ENCODE measurements around the gene CYP2A6.
A peak's percentile ranks its signal among the peaks of the same experiment; 100 is the strongest.

CYP2A6 gene

DNA sequence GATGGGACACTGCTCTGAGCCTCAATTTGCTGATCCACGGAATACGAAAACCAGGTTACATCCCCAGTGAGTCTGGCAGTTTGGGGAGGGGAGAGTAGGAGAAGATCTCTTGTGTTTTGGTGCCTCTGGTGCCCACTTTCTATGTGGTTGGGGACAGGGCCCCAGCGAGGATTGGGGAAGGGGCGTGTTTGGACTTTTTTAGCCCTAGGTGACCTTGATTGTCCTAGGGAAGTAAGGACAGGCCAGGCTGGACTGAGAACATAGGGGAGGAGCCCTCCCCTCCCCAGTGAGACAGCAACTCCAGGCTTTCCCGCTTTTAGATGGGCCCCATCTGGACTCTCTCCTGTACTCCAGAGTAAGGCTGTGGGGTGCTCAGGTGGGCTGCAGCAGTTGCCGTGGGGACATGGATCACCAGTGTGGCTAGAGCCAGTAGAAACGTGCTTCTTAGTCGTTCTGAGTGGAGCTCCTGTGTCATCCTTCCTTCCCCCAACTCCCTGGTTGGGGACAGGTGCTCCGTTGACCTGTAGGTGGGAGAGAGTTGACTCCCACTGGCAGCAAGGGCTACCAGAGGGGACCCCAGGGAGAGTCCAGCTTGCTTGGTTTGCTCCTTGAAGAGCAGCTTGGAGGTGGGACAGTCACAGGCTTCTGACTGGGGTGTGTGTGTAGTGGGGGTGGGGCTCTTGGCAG, 46.9 kb downstream of the CYP2A6 start:
- no peak for DNase-seq (ENCODE audit: low read depth in 2 of 3, low spot score in 1 of 3)

DNA sequence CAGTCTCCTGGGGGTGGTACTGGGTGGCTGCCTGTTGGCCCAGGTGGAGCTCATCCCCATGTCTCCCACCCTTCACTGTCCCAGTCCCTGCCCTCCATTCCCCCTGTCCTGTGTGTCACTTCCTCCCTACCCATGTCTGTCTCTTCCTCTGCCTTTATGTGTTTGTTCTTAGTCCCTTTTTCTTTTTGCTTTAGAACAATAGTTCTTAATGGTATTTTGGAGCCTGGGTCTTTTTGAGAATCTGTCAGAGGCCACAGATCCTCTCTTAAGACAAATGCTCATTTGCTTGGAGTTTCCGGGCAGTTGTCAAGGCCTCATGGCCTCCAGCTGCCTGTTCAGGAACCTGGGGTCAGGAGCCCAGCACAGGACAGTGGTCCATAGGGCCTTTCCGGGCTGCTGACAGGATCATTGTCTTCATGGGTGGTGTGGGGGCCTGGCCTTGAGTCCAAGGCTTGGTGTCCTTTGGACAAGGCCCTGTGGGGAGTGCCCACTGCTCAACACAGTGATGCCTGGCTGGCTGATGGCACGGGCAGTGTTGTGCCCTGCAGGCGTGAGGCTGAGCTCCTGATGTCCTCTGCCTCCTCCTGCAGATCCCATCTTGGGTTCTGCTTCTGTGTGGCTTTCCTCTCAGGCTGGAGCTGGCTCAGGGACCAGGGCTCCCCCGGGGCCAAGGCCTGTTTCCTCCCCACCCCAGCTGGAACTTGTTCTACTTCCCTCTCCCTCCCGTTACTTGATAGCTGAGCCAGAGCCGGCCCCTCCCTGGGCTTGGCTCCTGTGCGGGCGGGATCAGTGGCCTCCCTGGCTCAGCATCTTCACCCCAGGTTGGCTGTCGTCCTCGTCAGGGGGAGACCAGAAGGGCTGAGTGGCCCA, 47.7 kb downstream of the CYP2A6 start:
- no peak for DNase-seq (ENCODE audit: low read depth in 2 of 3, low spot score in 1 of 3)

DNA sequence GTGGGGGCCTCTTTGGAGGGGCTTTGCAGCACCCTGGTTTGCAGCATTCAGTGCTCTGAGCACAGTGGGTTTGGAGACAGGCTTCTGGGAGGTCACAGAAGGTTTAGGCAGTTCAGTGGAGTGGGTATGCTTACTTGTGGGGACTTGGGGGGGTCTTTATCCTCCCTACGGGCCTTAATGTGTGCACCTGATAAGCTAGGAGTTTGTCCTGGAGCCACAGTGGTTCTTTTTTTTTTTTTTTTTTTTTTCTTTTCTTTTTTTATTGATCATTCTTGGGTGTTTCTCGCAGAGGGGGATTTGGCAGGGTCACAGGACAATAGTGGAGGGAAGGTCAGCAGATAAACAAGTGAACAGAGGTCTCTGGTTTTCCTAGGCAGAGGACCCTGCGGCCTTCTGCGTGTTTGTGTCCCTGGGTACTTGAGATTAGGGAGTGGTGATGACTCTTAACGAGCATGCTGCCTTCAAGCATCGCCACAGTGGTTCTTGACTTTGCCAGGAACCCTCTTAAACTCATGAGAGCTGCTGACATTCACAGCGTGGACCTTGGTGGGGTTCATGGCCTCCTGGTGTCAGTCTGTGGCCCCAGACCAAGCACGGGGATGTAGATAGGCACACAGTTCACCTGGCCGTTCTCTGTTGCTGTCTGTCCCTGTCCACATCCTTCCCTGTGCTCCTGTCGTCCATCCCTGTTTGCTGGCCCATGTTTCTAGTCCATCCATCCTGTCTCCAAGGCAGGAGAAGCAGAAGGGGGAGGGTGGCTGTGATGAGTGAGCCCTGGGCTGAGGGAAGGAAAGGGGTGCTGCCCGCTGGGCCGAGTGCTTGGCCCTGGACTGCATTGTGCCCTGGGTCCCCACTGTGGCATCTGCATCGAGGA, 48.6 kb downstream of the CYP2A6 start:
- no peak for DNase-seq (ENCODE audit: low read depth in 2 of 3, low spot score in 1 of 3)

DNA sequence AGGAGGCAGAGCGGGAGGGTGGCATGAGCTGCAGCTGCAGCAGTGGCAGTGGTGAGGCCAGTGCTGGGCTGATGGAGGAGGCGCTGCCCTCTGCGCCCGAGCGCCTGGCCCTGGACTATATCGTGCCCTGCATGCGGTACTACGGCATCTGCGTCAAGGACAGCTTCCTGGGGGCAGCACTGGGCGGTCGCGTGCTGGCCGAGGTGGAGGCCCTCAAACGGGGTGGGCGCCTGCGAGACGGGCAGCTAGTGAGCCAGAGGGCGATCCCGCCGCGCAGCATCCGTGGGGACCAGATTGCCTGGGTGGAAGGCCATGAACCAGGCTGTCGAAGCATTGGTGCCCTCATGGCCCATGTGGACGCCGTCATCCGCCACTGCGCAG, 49.3 kb downstream of the CYP2A6 start:
- no peak for DNase-seq (ENCODE audit: low read depth in 2 of 3, low spot score in 1 of 3)

DNA sequence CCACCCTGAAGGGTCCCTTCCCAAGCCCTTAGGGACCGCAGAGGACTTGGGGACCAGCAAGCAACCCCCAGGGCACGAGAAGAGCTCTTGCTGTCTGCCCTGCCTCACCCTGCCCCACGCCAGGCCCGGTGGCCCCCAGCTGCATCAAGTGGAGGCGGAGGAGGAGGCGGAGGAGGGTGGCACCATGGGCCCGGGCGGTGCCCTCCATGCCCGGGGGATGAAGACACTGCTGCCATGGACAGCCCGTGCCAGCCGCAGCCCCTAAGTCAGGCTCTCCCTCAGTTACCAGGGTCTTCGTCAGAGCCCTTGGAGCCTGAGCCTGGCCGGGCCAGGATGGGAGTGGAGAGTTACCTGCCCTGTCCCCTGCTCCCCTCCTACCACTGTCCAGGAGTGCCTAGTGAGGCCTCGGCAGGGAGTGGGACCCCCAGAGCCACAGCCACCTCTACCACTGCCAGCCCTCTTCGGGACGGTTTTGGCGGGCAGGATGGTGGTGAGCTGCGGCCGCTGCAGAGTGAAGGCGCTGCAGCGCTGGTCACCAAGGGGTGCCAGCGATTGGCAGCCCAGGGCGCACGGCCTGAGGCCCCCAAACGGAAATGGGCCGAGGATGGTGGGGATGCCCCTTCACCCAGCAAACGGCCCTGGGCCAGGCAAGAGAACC, 49.8 kb downstream of the CYP2A6 start:
- DNase-seq (ENCODE audit: low read depth in 2 of 3, low spot score in 1 of 3) = no peak

DNA sequence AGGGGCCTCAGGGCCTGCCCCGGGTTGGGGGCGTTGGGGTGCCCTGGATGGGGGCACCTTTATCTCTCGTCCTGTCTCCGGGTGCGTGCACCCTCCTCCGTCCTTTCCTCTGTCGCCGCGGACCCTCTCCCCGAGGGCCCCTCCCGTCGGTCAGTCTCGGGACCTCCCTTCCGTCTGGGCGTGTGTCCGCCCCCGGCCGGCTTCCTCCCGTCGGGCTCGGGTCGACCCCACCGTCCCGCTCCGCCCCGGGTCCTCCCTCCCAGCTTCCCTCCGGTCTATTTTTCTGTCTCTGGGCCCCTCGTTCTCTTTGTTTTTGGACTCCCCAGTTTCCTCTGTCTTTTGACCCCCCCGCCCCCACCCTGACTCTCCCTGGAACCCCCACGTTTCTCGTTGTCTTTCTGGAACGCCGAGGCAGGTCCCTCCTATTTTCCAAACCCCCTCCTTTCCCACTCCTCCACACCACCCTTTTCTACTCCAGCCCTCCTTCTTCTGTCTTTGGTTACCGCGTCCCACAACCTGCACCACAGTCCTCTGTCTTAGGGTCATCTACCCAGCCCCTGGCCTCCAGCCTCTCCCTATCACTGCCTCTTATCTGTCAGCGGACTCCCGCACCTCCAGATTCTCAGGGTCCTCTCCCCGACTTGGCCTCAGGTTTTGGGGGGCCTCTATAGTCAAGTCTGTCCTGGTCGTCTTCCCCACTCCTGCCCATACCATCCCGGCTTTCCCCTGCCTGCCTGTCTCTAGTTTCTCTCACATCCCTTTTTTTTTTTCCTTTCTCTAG, 50.5 kb downstream of the CYP2A6 start:
- no peak for DNase-seq (ENCODE audit: low read depth in 2 of 3, low spot score in 1 of 3)

DNA sequence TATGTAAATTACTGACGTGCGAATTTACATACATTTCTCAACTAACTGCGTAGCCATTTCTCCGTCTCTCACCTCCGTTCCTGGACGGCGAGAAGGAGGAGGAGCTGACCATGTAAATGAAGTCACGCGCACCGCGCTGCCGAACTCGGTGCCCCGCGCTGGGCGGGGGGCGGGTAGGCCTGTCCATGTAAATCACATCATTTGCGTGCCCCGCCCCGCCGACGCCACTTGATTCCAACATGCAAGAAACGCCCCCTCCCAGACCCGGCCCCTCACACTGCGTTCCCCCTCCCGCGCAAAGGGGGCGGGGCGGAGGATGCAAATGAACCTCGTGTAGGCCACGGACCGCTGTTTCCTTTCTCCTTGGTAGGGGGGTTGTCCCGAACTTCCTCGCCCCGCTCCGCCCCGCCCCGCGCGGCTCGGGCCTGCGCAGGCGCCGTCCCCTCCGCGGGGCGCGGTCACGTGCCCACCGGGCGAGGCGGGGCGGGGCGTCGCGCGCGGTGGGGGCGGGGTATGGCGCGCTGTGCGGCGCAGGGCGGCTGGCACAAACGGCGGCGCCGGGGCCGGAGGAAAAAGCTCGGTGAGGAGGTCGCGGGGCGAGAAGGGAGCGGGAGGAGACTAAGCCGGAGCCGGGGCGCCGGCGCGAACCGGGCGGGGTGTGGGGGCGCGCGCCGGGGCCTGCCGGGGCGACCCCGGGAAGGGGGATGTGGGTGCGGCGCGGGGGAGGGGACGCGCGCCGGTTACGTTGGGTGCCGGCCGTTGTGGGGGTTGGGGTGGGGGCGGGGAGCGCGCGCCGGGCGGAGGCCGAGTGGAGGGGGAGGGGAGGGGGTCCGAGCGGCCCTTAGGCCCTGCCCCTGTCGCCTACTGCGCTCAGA, 51.3 kb downstream of the CYP2A6 start, which contains the start of gene EGLN2:
TSS of gene EGLN2 (plus strand) at position 509 of the 875 bp plus-strand sequence. CDS start 1,382 bp downstream, outside the sequence.
- peak; percentile 100 for DNase-seq (ENCODE audit: low read depth in 2 of 3, low spot score in 1 of 3)

DNA sequence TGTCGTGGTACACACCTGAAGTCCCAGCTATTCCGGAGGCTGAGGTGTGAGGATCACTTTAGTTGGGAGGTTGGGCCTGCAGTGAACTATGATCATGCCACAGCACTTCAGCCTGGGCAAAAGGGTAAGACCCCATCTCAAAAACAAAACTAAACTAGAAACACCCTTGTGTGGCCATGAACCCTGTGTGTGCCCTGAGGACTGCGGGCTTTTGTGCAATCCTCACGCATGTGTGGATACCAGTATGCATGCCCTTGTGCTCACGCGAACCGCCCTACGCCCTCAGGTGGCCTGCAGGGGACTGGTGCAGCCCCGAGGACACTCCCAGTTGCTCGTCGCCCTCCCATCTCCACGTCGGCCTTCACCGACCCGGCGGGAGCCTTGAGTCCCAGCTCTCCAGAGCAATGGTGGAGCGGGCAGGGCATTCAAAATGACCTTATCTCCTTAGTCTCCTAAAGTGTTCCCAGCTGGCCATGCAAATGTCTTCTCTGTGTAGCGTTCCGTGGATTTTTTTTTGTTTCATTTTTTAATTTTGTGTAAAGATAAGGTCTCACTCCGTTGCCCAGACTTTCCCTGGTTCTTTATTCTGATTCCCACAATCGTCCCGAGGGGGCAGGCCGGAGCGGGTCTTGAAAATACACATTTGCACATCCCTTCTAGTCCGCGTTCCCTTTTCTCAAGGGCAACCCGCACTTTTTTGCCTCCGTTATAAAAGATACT, 52.1 kb downstream of the CYP2A6 start:
- DNase-seq (ENCODE audit: low read depth in 2 of 3, low spot score in 1 of 3) = peak; percentile 35 to 58 (median 51)

DNA sequence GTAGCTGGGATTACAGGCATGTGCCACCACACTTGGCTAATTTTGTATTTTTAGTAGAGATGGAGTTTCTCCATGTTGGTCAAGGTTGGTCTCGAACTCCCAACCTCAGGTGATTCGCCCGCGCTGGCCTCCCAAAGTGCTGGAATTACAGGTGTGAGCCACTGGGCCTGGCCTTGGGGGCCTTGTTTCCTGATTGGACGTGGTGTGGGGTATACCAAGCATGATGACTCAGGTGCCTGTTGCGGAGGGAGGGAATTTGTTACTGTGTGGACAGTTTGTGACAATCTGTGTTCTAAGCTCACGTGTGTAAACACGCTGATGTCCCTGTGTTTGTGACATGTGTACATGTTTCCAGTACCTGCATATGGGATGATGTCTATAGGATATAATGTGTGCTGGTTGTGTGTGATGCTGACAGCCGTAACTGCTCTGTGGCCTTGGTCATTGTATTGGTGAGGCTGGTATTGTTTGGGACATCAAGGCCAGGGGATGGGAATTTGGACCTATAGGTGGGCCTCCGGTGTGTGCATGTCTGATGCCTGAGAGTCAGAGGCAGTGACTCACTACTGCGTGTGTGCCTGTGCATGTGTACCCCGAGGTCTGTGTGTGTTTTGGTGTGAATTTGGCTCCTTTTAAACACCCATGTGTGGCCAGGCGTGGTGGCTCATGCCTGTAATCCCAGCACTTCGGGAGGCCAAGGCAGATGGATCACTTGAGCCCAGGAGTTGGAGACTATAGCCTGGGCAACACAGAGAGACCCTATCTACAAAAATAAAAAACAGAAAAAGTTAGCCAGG, 52.9 kb downstream of the CYP2A6 start:
- DNase-seq (ENCODE audit: low read depth in 2 of 3, low spot score in 1 of 3) = no peak
